OCI-LY1 (cell line): ENCODE results near the gene ZNF91.

Experiments used
- EZH2 ChIP-seq: fragments of 200-600 bp; sonication (generic), shearing (Covaris generic); IDR thresholded peaks from 2 replicates; pipeline ENCODE4 v1.8.0; 2017; ENCODE audit warnings: borderline replicate concordance, mixed run types, mild to moderate bottlenecking, antibody characterized with exemption, low read length, moderate library complexity, mixed read lengths
- TF ChIP-seq, protein P1 (sequence below): fragments of 200-600 bp; sonication (generic), shearing (Covaris generic); IDR thresholded peaks from 2 replicates; pipeline ENCODE4 v1.5.1; 2017; ENCODE audit warnings: mild to moderate bottlenecking, antibody characterized with exemption, low read length, moderate library complexity, mixed read lengths

DNA sequence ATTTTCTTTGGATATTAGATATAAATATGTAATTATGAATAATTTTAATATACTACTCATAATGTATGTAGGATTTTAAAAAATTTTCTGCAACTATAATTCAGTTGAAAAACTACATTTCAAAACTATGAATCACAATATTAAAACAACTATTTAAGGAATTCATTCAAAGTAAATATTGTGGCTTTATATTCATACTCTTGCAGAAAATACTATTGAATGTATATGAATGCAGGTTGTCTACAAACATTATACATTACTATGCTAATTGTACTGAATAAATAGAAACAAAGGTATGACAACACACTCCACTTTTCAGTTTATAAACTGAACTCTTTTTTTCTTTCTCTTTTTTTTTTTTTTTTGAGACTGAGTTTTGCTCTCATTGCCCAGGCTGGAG is 14.2 kb downstream of the ZNF91 start:
- no peak for TF ChIP-seq EZH2
- TF ChIP-seq, protein P1, sequence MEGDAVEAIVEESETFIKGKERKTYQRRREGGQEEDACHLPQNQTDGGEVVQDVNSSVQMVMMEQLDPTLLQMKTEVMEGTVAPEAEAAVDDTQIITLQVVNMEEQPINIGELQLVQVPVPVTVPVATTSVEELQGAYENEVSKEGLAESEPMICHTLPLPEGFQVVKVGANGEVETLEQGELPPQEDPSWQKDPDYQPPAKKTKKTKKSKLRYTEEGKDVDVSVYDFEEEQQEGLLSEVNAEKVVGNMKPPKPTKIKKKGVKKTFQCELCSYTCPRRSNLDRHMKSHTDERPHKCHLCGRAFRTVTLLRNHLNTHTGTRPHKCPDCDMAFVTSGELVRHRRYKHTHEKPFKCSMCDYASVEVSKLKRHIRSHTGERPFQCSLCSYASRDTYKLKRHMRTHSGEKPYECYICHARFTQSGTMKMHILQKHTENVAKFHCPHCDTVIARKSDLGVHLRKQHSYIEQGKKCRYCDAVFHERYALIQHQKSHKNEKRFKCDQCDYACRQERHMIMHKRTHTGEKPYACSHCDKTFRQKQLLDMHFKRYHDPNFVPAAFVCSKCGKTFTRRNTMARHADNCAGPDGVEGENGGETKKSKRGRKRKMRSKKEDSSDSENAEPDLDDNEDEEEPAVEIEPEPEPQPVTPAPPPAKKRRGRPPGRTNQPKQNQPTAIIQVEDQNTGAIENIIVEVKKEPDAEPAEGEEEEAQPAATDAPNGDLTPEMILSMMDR, result no peak
